Measurements from ENCODE around the gene IKZF3.
A peak's percentile ranks its signal among the peaks of the same experiment; 100 is the strongest.

IKZF3 gene

GRCh38 chr17:39752241-39752881, 111.8 kb downstream of the IKZF3 start:
- TF ChIP-seq CTCF (conservative IDR thresholded peaks at IDR 0.05; ENCODE audit: low read length) (no peak), EZH2phosphoT487 (IDR thresholded peaks at IDR 0.05; ENCODE audit: borderline replicate concordance) (no peak)
- Histone ChIP-seq H4K20me1 (ENCODE audit: insufficient read depth, low read length, poor library complexity, severe bottlenecking) (no peaks in the 10 kb centered on the region), H3K4me3 (ENCODE audit: low read length, poor library complexity, severe bottlenecking) (no peak overlapping the region), H3K4me1 (ENCODE audit: insufficient read depth, low read length, poor library complexity, severe bottlenecking) (peaks cover 30% of the 10 kb centered on the region), H3K9me2 (replicated peaks; ENCODE audit: low read depth, low read length) (no peaks in the 10 kb centered on the region), H3K79me2 (ENCODE audit: insufficient read depth, low read length) (no peaks in the 10 kb centered on the region), H3F3A (ENCODE audit: low read depth) (no peaks in the 10 kb centered on the region), H3K36me3 (ENCODE audit: insufficient read depth, low read length) (no peaks in the 10 kb centered on the region), H2AFZ (ENCODE audit: low read length) (no peak overlapping the region), H3K4me2 (ENCODE audit: low read depth, low read length, poor library complexity, severe bottlenecking) (no peak overlapping the region), H3K9ac (ENCODE audit: low read depth, low read length, poor library complexity, severe bottlenecking) (peak overlapping the region; percentile 84), H3K27me3 (ENCODE audit: insufficient read depth, low read length, poor library complexity, severe bottlenecking) (no peaks in the 10 kb centered on the region), H3K9me3 (ENCODE audit: insufficient read depth, low read depth, low read length) (no peaks in the 10 kb centered on the region)

GRCh38 chr17:39751637-39752036, 112.5 kb downstream of the IKZF3 start:
- H2AFZ ChIP-seq (ENCODE audit: low read length), result no peak overlapping the region
- no peak overlapping the region for H3K4me2 ChIP-seq (ENCODE audit: low read depth, low read length, poor library complexity, severe bottlenecking)
- no peaks in the 10 kb centered on the region for H3K9me2 ChIP-seq (replicated peaks; ENCODE audit: low read depth, low read length)
- H3K4me3 ChIP-seq (ENCODE audit: low read length, poor library complexity, severe bottlenecking), result no peak overlapping the region
- no peak overlapping the region for H3K9ac ChIP-seq (ENCODE audit: low read depth, low read length, poor library complexity, severe bottlenecking)
- no peaks in the 10 kb centered on the region for H3K27me3 ChIP-seq (ENCODE audit: insufficient read depth, low read length, poor library complexity, severe bottlenecking)
- no peaks in the 10 kb centered on the region for H3F3A ChIP-seq (ENCODE audit: low read depth)
- no peaks in the 10 kb centered on the region for H3K79me2 ChIP-seq (ENCODE audit: insufficient read depth, low read length)
- TF ChIP-seq EZH2phosphoT487 (IDR thresholded peaks at IDR 0.05; ENCODE audit: borderline replicate concordance) (no peak), CTCF (conservative IDR thresholded peaks at IDR 0.05; ENCODE audit: low read length) (no peak)
- no peaks in the 10 kb centered on the region for H3K9me3 ChIP-seq (ENCODE audit: insufficient read depth, low read depth, low read length)
- peaks cover 30% of the 10 kb centered on the region for H3K4me1 ChIP-seq (ENCODE audit: insufficient read depth, low read length, poor library complexity, severe bottlenecking)
- H4K20me1 ChIP-seq (ENCODE audit: insufficient read depth, low read length, poor library complexity, severe bottlenecking), result no peaks in the 10 kb centered on the region
- no peaks in the 10 kb centered on the region for H3K36me3 ChIP-seq (ENCODE audit: insufficient read depth, low read length)

GRCh38 chr17:39751016-39751543, 113.0 kb downstream of the IKZF3 start:
- no peak overlapping the region for H3K4me3 ChIP-seq (ENCODE audit: low read length, poor library complexity, severe bottlenecking)
- TF ChIP-seq CTCF (conservative IDR thresholded peaks at IDR 0.05; ENCODE audit: low read length) (no peak), EZH2phosphoT487 (IDR thresholded peaks at IDR 0.05; ENCODE audit: borderline replicate concordance) (no peak)
- H3K36me3 ChIP-seq (ENCODE audit: insufficient read depth, low read length), result no peaks in the 10 kb centered on the region
- peaks cover 24% of the 10 kb centered on the region for H3K4me1 ChIP-seq (ENCODE audit: insufficient read depth, low read length, poor library complexity, severe bottlenecking)
- H3K79me2 ChIP-seq (ENCODE audit: insufficient read depth, low read length), result no peaks in the 10 kb centered on the region
- no peaks in the 10 kb centered on the region for H3K27me3 ChIP-seq (ENCODE audit: insufficient read depth, low read length, poor library complexity, severe bottlenecking)
- no peaks in the 10 kb centered on the region for H3K9me2 ChIP-seq (replicated peaks; ENCODE audit: low read depth, low read length)
- no peak overlapping the region for H3K9ac ChIP-seq (ENCODE audit: low read depth, low read length, poor library complexity, severe bottlenecking)
- H4K20me1 ChIP-seq (ENCODE audit: insufficient read depth, low read length, poor library complexity, severe bottlenecking), result no peaks in the 10 kb centered on the region
- no peaks in the 10 kb centered on the region for H3F3A ChIP-seq (ENCODE audit: low read depth)
- no peaks in the 10 kb centered on the region for H3K9me3 ChIP-seq (ENCODE audit: insufficient read depth, low read depth, low read length)
- no peak overlapping the region for H3K4me2 ChIP-seq (ENCODE audit: low read depth, low read length, poor library complexity, severe bottlenecking)
- H2AFZ ChIP-seq (ENCODE audit: low read length), result no peak overlapping the region

Measured in Loucy (cell line).